Keratinocyte (primary cell): ENCODE data around the gene KIF2C.

Source experiments
- EZH2 ChIP-seq: IDR thresholded peaks from one replicate; pipeline ENCODE4 v1.6.1; 2012; ENCODE audit warnings: inconsistent platforms, mild to moderate bottlenecking, low read length, moderate library complexity
- TF ChIP-seq, protein P1 (sequence below), 3 experiments: IDR thresholded peaks in 1 of 3; conservative IDR thresholded peaks in 1 of 3; optimal IDR thresholded peaks in 1 of 3; 2 replicates in 2 of 3; 3 replicates in 1 of 3; pipeline versions ENCODE3 to v1.5.1; 2011; ENCODE audit warnings: low read length in 3 of 3, mild to moderate bottlenecking in 3 of 3, moderate library complexity in 2 of 3, control low read depth in 1 of 3, inconsistent platforms in 1 of 3; ENCODE audit not compliant: insufficient read depth in 2 of 3; ENCODE audit errors: extremely low read depth in 1 of 3

DNA sequence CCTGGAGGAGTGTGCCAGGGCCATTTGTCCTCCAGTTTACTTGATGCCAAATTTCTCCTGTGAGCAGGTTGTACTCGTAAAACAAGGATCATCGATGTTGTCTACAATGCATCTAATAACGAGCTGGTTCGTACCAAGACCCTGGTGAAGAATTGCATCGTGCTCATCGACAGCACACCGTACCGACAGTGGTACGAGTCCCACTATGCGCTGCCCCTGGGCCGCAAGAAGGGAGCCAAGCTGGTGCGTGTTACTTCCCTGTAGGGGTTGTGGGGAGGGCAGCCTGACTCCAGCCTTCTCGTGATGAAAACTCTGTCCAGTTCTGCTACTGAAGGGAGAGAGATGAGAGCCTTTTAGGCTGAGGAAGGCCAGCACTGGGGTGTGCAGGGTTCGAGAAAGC, 37.9 kb downstream of the KIF2C start:
- TF ChIP-seq, protein P1, sequence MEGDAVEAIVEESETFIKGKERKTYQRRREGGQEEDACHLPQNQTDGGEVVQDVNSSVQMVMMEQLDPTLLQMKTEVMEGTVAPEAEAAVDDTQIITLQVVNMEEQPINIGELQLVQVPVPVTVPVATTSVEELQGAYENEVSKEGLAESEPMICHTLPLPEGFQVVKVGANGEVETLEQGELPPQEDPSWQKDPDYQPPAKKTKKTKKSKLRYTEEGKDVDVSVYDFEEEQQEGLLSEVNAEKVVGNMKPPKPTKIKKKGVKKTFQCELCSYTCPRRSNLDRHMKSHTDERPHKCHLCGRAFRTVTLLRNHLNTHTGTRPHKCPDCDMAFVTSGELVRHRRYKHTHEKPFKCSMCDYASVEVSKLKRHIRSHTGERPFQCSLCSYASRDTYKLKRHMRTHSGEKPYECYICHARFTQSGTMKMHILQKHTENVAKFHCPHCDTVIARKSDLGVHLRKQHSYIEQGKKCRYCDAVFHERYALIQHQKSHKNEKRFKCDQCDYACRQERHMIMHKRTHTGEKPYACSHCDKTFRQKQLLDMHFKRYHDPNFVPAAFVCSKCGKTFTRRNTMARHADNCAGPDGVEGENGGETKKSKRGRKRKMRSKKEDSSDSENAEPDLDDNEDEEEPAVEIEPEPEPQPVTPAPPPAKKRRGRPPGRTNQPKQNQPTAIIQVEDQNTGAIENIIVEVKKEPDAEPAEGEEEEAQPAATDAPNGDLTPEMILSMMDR (optimal IDR thresholded peaks at IDR 0.05 in 1 of 3, IDR thresholded peaks at IDR 0.05 in 1 of 3, conservative IDR thresholded peaks at IDR 0.05 in 1 of 3; ENCODE audit: extremely low read depth in 1 of 3, insufficient read depth in 2 of 3, low read length in 3 of 3): no peak
- no peak for TF ChIP-seq EZH2
